ENCODE measurements around the gene LILRB3.
"Not testable (repeated sequence)": the region's sequence is repeated elsewhere in the genome, so short reads cannot be mapped to it uniquely, and the experiment has no call there.

The LILRB3 gene

DNA sequence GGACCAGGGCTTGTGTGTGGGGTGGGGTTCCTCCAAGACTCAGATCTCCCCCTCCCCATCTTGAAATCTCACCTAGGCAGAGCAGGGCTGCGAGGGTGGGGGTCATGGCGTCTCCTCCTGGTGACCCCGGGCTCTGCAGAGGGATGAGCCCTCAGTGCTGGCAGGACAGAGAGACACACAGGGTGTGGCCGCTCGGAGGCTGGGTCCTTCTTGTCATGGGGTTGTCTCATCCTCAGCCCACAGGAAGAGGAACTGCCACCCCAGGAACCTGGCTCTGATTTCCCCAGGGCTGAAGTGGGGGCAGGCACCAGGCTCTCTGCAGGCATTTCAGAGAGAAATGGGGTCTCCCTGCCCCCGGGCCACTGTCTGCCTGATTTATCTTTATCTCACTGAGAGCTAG is 19.8 kb upstream of the LILRB3 start, which contains the start of gene LILRA6:
Gene LILRA6, minus strand, starts transcription at position 145 of the 400 bp plus-strand sequence.
- DNase-seq (ENCODE audit: low read depth in 2 of 2): not testable (repeated sequence)

DNA sequence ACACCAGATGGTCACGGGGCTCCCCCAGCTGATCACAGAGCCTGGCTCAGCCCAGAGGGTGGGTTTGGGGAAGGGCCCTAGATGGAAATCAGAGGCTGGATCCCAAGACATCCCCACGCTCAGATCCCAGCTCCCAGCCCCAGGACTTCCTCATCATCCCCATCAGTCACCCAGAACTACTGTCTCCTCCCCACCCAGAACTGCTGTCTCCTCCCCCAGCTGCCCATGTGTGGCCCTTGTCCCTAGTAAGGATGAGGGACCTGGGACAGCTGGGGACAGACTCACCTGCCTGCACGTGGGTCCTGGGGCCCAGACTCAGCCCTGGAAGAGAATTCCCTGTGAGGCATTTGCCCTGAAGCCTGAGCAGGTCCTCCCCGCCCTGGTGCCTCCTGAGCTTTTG is 19.4 kb upstream of the LILRB3 start:
- not testable (repeated sequence) for DNase-seq (ENCODE audit: low read depth in 2 of 2)

DNA sequence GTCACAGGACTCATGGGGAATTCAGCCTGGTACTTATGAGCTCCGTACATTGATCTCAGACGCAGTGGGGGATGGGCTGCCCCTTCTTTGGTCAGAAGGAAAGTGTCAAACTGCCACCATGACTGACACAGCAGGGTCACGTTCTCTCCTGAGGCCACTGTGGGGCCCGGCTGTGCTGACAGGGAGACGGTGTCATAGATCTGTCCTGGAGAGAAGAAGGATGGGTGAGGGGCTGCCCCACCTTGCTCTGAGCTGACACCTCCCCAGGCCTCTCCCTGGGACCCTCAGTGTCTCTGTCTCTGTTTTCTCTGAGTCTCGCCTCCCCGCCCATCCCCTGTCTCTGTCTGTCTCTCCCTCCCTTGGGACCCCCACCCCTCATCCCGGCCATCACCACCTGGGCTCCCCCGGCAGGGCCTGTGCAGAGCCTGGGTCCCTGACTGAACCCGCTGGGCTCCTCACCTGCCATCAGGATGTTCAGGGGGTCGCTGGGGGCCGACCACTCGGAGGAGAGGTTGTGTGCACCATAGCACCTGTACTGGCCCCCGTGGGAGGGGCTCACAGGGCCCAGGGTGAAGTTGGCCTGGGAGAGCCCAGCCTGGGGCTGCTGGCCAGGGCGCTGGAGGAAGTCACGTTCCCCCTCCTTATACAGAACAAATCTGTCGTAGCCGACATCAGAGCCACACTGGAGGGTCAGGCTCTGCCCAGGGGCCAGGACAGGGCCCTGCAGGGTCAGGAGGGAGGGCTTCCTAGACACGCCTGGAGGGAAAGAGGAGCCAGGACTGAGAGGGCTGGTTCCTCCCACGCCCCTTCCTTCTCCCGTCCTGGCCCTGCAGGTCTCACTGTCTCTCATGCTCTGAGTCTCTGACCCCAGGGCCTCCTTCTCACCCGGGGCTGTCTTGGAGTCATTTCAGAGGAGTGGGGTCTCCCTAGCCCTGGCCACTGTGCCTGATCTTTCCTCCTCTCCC is 17.8 kb upstream of the LILRB3 start:
- DNase-seq (ENCODE audit: low read depth in 2 of 2): not testable (repeated sequence)

DNA sequence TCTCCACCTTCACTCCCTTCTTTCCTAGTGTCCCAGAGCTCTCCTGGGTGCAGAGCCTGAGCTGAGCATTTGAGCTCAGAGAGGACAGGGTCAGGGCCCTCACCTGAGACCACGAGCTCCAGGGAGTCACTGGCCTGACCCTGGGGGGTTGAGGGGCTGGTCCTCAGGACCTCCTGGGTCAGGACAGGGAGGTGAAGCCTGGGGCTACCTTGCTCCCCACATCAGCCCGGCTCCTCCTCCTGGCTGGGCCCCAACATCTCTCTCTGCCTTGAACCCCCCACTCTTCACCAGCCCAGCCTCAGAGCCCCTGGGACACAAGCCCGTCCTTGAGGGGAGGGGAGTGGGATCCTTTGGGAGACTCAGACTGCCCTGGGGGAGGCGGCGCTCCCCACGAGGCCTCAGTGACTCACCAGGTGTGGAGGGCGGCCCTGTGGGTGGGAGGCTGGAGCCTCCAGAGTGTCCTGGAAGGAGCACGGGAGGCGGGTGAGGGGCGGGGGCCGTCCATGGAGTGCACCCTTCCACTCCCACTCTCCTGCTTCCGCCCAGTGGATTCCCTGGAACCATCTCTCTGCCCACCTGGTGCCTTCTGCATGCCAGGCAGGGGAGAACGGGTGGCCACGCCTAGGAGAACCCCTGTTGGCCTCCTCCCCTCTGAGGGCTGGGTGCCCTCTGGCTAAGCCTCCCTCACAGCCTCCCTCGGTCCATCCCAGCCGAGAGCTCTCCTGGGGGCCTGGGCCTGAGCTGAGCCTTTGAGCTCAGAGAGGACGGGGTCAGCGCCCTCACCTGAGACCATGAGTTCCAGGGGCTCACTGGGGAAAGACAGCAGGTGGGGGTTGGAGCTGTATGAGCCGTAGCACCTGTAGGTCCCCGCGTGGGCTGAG is 16.9 kb upstream of the LILRB3 start:
- not testable (repeated sequence) for DNase-seq (ENCODE audit: low read depth in 2 of 2)

DNA sequence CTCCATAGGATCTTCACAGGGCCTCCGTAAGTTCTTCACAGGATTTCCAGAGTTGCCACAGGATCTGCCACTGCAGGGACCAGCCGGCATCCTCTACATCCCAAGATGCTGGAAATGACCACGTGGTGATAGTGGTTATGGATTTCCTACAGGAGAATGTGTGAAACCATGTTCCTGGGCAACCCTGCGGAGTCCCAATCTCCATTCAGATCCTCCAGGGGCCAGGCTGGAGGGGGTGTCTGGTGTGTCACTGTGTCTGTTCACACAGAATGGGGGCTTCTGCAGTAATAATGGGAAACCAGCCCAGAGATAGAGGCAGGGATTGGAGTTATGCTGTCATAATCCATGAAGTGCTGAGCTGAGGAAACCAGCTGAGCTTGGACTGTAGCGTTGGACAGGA is 11.1 kb upstream of the LILRB3 start:
- no peak for DNase-seq (ENCODE audit: low read depth in 2 of 2)

DNA sequence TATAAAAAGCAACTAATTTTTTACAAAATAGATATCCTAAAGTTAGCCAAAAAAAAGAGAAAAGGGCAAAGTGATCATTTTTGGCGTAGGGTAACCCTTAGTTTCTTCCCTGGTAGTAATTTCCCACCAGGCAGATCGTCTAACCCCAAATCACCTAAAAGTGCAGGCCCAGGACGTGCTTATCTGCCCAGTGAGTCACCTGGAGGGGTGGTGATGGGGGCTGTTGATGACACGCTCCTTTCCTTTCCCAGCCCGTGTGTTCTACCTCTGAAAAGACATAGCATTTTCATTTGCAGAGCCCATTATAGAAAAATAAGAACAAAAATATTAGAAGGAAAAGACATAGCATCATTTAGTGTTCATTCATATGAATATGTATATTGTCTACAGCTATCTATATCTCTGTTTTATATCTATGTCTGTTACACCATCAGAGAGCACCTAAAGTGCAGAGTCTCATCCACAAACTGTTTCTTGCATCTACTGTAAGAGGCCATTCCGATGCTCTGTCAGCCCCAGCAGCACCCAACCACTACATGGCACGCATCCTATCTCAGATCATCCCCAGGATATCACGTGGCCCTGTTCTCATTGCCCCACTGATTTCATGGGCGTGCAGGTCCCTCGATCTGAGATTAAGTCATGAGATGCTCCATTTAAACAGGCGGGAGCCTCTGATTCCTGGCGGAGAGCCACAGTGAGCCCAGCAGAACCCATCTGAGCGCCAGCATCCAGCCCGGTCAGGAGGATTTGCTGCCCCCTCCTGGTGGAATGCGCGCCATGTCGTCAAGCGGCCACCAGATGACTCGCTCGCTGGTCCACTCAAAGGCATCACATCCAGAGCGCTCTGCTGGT is 8.5 kb upstream of the LILRB3 start:
- peak; percentile 48 to 51 for DNase-seq (ENCODE audit: low read depth in 2 of 2)

DNA sequence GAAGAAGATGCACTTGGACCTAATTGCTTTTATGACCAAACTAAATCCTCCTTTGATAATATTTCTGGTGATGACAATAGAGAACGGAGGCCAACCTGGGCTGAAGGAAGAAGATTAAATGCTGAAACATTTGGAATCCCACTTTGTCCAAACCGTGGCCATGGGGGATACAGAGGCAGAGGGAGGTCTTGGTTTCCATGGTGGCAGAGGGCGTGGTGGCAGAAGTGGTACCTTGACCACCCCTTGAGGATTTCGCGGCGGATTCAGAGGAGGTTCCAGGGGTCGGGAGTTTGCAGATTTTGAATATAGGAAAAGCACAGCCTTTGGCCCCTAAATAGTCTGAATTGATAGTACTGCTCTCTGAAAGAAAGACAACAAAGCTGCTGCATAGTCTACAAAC is 7.2 kb upstream of the LILRB3 start:
- no peak for DNase-seq (ENCODE audit: low read depth in 2 of 2)

DNA sequence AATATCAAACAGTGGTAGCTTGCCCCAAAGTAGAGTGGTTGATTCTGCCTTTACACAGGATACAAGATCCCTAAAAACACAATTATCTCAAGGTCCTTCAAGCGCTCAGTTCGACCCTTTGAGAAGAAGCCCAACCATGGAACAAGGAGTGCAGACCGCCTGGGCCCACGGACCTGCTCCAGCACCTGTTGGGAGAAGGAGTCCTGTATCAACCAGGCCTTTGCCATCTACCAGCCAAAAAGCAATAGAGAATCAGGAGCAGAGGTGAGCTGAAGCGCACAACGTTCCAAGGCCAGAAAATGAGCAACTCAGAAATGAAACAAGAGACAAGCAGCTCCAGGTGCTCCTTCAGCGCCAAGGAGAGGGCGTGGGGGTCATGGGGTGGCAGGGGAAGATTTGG is 6.3 kb upstream of the LILRB3 start:
- DNase-seq (ENCODE audit: low read depth in 2 of 2): no peak

DNA sequence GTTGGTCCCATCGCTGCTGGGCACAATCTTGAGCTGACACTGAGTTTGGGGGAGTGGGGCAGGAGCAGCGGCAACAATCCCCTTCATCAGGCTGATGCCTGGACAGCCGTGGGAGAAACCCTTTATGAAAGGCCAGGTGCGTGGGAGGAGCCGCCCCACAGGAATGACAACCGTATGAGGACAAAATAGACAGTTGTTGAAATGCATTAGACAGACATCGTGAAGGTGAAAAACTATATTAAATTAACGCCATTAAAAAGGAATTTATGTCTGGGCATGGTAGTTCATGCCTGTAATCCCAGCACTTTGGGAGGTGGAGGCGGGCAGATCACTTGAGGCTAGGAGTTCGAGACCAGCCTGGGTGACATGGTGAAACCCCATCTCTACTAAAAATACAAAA is 1.8 kb upstream of the LILRB3 start:
- not testable (repeated sequence) for DNase-seq (ENCODE audit: low read depth in 2 of 2)

DNA sequence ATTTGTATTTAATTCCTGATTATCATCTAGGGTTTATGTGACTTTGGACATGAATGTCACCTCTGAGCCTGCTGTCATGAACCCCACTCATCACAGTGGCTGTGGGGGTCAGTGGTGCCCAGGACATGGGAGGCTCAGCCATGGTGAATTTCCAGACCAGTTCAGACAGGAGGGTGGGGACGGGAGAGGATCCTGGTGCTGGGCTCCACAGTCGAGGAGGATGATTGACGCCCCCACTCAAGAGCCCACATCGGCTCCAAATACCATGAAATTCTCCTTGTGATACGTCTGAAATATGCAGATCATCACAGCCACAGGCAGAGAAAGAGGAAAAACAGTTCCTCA is 1.1 kb upstream of the LILRB3 start:
- not testable (repeated sequence) for DNase-seq (ENCODE audit: low read depth in 2 of 2)

DNA sequence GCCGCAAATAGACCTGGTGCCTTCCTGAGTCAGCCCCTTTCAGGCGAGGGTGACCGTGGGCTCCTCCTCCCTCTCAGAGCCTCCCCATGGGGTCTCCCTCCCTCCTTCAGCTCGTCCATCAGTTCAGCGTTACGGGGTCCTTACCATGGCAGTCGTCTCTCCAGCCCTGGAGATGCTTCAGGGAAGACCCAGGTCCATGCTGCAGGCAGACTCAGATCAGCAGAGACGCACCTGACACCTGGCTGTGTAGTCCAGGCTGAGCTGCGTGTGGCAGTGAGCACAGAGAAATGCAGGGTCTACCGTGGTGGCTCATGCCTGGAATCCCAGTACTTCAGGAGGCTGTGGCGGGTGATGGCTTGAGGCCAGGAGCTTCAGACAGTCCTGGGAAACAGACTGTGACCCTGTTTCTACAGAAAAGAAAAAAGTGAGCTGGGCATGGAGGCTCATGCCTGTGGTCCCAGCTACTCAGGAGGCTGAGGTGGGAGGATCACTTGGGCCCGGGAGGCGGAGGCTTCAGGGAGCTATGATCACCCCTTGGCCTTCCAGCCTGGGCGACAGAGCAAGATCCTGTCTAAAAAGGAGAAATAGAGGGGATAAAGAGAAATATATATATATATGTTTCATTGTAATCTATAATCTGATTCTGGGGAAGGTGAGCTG is 600 bp upstream of the LILRB3 start:
- DNase-seq (ENCODE audit: low read depth in 2 of 2): not testable (repeated sequence)

DNA sequence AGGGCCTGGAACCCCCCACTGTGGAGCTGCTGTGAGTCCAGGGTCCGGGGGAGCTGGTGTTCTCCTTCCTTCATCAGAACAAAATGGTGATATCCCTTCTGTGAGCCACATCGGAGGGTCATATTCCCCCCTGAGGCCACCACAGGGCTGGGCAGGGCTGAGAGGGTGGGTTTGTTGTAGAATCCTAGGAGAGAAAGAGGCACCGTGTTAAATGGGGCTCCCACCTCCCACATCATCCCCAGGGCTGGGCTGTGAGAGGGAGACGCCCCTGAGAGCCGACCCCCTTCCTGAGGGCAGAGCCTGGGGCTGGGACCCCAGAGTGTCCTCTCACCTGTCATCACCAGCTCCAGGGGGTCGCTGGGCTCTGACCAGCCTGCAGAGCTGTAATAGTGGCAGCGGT is 860 bp downstream of the LILRB3 start:
- DNase-seq (ENCODE audit: low read depth in 2 of 2): not testable (repeated sequence)

DNA sequence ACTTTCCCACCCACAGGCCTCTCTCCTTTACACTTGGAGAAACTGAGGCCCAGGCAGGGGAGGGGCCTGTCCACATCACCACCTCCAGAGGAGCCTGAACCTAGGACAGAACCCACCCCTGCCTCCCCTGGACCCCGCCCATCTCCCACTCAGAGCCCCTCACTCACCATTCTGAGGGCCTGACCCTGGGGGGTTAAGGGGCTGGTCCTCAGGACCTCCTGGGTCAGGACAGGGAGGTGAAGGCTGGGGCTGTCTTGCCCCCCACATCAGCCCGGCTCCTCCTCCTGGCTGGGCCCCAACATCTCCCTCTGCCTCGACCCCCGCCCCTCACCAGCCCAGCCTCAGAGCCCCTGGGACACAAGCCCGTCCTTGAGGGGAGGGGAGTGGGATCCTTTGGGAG is 3.1 kb downstream of the LILRB3 start:
- not testable (repeated sequence) for DNase-seq (ENCODE audit: low read depth in 2 of 2)

DNA sequence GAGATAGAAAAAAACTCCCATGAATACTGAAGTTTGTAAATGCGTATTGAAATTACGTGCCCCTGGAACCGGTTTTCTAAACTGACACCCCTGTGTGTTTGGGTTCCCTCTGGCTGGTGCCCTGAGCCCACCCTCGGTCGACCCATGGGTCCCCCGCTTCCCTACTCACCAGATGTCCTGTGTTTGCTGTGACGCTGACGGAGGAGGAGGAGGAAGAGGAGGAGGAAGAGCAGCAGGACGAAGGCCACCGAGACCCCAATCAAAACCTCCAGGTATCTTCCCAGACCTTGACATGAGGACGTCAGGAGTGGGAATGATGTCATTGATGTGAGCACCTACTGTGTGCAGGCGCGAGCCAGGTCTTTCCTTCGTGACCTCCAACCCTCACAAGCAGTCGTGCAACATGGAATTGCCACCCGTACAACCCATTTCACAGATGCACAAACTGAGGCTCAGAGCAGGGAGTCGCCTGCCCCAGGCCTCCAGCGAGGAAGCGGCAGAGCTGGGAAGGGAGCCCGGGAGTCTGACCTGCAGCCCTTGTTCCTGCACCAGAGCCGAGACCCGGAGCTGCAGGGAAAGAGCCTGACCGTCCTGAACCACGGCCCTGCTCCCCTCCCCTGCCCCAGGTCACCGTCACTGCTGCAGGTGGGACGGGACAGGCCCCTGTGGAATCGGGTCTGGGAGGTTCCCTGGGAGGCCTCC is 3.7 kb downstream of the LILRB3 start:
- no peak for DNase-seq (ENCODE audit: low read depth in 2 of 2)

DNA sequence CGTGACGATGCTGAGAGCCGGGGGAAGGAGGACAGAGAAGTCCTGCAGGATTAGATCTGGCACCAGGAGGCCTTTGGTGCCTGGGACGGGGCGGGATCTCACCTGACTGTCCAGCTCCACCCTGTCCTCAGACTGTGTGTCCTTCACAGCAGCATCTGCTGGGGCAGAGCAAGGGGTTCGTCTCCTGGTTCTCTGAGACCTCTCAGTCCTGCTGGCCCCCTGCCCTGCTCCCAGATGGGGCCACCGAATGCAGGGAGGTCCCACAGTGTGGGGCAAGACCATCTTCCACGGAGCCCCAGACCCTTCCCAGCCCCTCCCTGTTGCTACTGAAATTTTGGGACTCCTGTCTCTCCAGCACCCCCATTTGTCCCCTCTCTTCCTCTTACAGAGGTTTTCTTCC is 4.5 kb downstream of the LILRB3 start:
- no peak for DNase-seq (ENCODE audit: low read depth in 2 of 2)

DNA sequence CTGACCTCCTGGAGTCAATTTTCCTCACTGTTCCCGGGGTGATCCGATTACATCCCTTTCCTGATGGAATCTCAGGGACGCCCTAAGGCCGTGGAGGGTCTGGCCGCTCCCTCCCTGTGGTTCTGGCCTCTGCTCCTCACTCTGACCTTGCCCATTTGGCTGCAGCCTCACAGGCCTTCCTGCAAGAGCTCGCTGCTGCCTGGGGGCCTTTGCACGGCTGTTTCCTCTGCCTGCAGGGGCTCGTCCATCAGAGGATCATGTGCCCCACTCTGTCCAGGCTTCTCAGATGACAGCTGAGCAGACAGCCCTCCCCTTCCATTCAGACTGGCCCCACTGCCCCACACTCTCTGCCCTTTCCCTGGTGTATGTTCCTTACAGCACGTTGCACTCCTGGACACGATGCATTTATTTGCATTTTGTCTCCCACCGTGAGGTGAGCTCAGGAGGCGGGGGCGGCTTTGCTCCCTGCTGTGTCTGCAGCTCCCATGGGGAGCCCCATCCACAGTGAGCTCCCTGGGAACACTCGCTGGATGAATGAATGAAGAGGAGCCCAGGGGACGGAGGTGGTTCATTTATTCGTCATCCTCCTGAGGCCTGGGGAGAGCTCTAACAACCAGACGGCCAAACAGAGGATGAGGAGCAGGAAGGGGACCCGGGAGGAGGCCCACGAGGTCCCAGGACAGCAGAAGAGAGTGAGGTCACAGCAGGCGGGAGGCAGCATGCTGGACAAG is 5.1 kb downstream of the LILRB3 start:
- not testable (repeated sequence) for DNase-seq (ENCODE audit: low read depth in 2 of 2)

DNA sequence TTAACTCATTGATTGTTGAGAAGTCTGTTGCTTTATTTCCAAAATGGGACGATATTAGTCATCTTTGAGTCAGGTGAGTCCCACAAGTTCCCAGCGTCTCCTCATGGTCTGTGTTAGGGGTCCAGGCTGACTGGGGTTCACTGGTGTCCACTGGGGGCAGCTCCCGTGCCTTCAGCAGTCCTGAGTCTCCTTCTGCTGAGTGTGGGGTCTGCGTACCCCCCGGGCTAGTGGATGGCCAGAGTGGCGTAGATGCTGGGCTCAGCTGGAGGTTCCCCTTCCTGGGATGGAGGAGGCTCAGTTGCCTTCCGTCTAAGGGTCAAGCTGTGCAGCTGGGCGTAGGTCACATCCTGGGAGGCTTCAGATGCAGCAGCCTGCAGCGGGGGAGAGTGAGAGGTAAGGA is 5.9 kb downstream of the LILRB3 start:
- DNase-seq (ENCODE audit: low read depth in 2 of 2): no peak

DNA sequence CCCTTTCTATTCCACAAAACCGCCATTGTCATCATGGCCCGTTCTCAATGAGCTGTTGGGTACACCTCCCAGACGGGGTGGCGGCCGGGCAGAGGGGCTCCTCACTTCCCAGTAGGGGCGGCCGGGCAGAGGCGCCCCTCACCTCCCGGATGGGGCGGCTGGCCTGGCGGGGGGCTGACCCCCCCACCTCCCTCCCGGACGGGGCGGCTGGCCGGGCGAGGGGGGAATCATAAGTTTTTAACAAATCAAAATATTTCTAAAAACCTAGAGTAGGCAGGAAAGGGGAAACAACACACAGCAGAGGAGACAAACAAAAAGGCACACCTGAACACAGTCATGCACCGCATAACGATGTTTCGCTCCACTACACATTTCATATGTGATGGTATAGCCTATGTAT is 8.1 kb downstream of the LILRB3 start:
- not testable (repeated sequence) for DNase-seq (ENCODE audit: low read depth in 2 of 2)

DNA sequence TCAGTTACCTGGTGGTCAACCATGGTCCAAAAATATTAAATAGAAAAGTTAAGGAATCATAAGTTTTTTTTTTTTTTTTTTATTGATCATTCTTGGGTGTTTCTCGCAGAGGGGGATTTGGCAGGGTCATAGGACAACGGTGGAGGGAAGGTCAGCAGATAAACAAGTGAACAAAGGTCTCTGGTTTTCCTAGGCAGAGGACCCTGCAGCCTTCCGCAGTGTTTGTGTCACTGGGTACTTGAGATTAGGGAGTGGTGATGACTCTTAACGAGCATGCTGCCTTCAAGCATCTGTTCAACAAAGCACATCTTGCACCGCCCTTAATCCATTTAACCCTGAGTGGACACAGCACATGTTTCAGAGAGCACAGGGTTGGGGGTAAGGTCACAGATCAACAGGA is 8.6 kb downstream of the LILRB3 start:
- not testable (repeated sequence) for DNase-seq (ENCODE audit: low read depth in 2 of 2)

DNA sequence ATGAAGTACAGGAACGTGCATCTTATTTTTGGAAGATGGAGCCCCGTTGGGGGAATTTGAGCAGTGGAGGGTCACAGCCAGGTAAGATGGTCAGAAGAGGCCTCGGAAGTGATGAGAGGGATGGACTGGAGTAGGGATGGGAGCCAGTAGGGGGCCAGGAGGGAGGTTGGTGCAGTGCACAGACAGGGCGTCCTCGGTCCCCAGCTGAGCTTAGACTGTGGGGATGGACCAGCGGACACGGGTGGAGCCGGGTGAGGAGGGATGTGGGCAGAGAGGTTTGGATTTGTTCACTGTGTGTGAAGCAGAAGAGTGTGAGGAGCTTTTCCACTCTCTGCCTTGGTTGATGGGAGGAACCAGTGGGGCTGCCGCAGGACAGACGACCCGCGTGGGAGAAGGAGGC is 11.6 kb downstream of the LILRB3 start:
- no peak for DNase-seq (ENCODE audit: low read depth in 2 of 2)
